HEK293 (cell line): Measurements from ENCODE around the gene AMZ1.
A peak's percentile ranks its signal among the peaks of the same experiment; 100 is the strongest.

Source experiments
- GFI1B ChIP-seq: fragments of 450-650 bp; formaldehyde crosslinking; IDR thresholded peaks from 2 replicates; pipeline ENCODE4 v1.5.1; 2016; ENCODE audit warnings: missing biosample characterization, missing genetic modification characterization
- HOXC10 ChIP-seq: sonication (generic); formaldehyde crosslinking; IDR thresholded peaks from 2 replicates; pipeline ENCODE4 v1.8.1; 2023; ENCODE audit warnings: mild to moderate bottlenecking, missing genetic modification reagents
- PATZ1 ChIP-seq: fragments of 450-650 bp; formaldehyde crosslinking; IDR thresholded peaks from 2 replicates; pipeline ENCODE4 v1.5.1; 2016; ENCODE audit warnings: missing biosample characterization, missing genetic modification characterization
- PRDM1 ChIP-seq: fragments of 450-650 bp; formaldehyde crosslinking; IDR thresholded peaks from 2 replicates; pipeline ENCODE4; 2016; ENCODE audit warnings: missing biosample characterization, missing genetic modification characterization
- WT1 ChIP-seq: fragments of 450-650 bp; formaldehyde crosslinking; IDR thresholded peaks from 2 replicates; pipeline ENCODE4 v1.5.1; 2016; ENCODE audit warnings: missing biosample characterization, missing genetic modification characterization
- ZBTB1 ChIP-seq: fragments of 450-650 bp; formaldehyde crosslinking; IDR thresholded peaks from 2 replicates; pipeline ENCODE4 v1.5.1; 2016; ENCODE audit warnings: missing biosample characterization, missing genetic modification characterization
- ZBTB10 ChIP-seq: fragments of 450-650 bp; formaldehyde crosslinking; IDR thresholded peaks from 2 replicates; pipeline ENCODE4 v1.5.1; 2016; ENCODE audit warnings: missing biosample characterization, missing genetic modification characterization
- ZBTB21 ChIP-seq: fragments of 450-650 bp; formaldehyde crosslinking; IDR thresholded peaks from 2 replicates; pipeline ENCODE4 v1.5.1; 2017; ENCODE audit warnings: missing biosample characterization, missing genetic modification characterization
- ZBTB48 ChIP-seq: fragments of 450-650 bp; formaldehyde crosslinking; IDR thresholded peaks from 2 replicates; pipeline ENCODE4 v1.5.1; 2016; ENCODE audit warnings: missing biosample characterization, missing genetic modification characterization
- ZBTB7A ChIP-seq: fragments of 450-650 bp; formaldehyde crosslinking; IDR thresholded peaks from 2 replicates; pipeline ENCODE4 v1.5.1; 2016; ENCODE audit warnings: low read depth, missing biosample characterization, missing genetic modification characterization
- ZFP41 ChIP-seq: fragments of 450-650 bp; formaldehyde crosslinking; IDR thresholded peaks from 2 replicates; pipeline ENCODE4 v1.5.1; 2016; ENCODE audit warnings: missing biosample characterization, missing genetic modification characterization, borderline replicate concordance
- ZNF138 ChIP-seq: fragments of 450-650 bp; formaldehyde crosslinking; IDR thresholded peaks from 2 replicates; pipeline ENCODE4 v1.5.1; 2016; ENCODE audit warnings: missing biosample characterization, missing genetic modification characterization, borderline replicate concordance
- ZNF148 ChIP-seq: fragments of 450-650 bp; formaldehyde crosslinking; IDR thresholded peaks from 2 replicates; pipeline ENCODE4 v1.5.0; 2017; ENCODE audit warnings: missing biosample characterization, missing genetic modification characterization, borderline replicate concordance
- ZNF202 ChIP-seq: fragments of 450-650 bp; formaldehyde crosslinking; IDR thresholded peaks from 2 replicates; pipeline ENCODE4 v1.5.1; 2016; ENCODE audit warnings: missing biosample characterization, missing genetic modification characterization, borderline replicate concordance
- ZNF239 ChIP-seq: fragments of 450-650 bp; formaldehyde crosslinking; IDR thresholded peaks from 2 replicates; pipeline ENCODE4 v1.5.1; 2016; ENCODE audit warnings: missing biosample characterization, missing genetic modification characterization
- ZNF280C ChIP-seq: fragments of 450-650 bp; formaldehyde crosslinking; IDR thresholded peaks from 2 replicates; pipeline ENCODE4 v1.5.1; 2016; ENCODE audit warnings: missing biosample characterization, missing genetic modification characterization
- ZNF391 ChIP-seq: fragments of 450-650 bp; formaldehyde crosslinking; IDR thresholded peaks from 2 replicates; pipeline ENCODE4 v1.5.1; 2016; ENCODE audit warnings: low read depth, missing biosample characterization, missing genetic modification characterization, borderline replicate concordance
- ZNF433 ChIP-seq: fragments of 450-650 bp; formaldehyde crosslinking; IDR thresholded peaks from 2 replicates; pipeline ENCODE4 v1.5.1; 2016; ENCODE audit warnings: missing biosample characterization, missing genetic modification characterization, low read depth
- ZNF449 ChIP-seq: fragments of 450-650 bp; formaldehyde crosslinking; IDR thresholded peaks from 2 replicates; pipeline ENCODE4 v1.5.1; 2017; ENCODE audit warnings: missing biosample characterization, mild to moderate bottlenecking, missing genetic modification characterization, moderate library complexity
- ZNF488 ChIP-seq: fragments of 450-650 bp; formaldehyde crosslinking; IDR thresholded peaks from 2 replicates; pipeline ENCODE4 v1.5.1; 2016; ENCODE audit warnings: missing biosample characterization, missing genetic modification characterization
- ZNF510 ChIP-seq: fragments of 450-650 bp; formaldehyde crosslinking; IDR thresholded peaks from 2 replicates; pipeline ENCODE4 v1.5.1; 2018; ENCODE audit warnings: mild to moderate bottlenecking, missing genetic modification characterization, missing biosample characterization; ENCODE audit not compliant: insufficient replicate concordance
- ZNF529 ChIP-seq: fragments of 450-650 bp; formaldehyde crosslinking; IDR thresholded peaks from 2 replicates; pipeline ENCODE4 v1.5.1; 2017; ENCODE audit warnings: missing genetic modification characterization, missing biosample characterization; ENCODE audit not compliant: insufficient replicate concordance
- ZNF629 ChIP-seq: fragments of 450-650 bp; formaldehyde crosslinking; IDR thresholded peaks from 2 replicates; pipeline ENCODE4 v1.5.1; 2017; ENCODE audit warnings: missing biosample characterization, missing genetic modification characterization
- ZNF664 ChIP-seq: fragments of 450-650 bp; formaldehyde crosslinking; IDR thresholded peaks from 2 replicates; pipeline ENCODE4 v1.5.1; 2016; ENCODE audit warnings: missing biosample characterization, missing genetic modification characterization
- ZNF670 ChIP-seq: fragments of 450-650 bp; formaldehyde crosslinking; IDR thresholded peaks from 2 replicates; pipeline ENCODE4 v1.5.1; 2016; ENCODE audit warnings: missing biosample characterization, missing genetic modification characterization, low read depth
- ZNF785 ChIP-seq: fragments of 450-650 bp; formaldehyde crosslinking; IDR thresholded peaks from 2 replicates; pipeline ENCODE4 v1.5.1; 2016; ENCODE audit warnings: missing biosample characterization, missing genetic modification characterization

AMZ1 gene

GRCh38 chr7:2758673-2759616, 70.9 kb downstream of the AMZ1 start (continued):
- TF ChIP-seq ZNF449 (tag by site-specific recombination) (no peak), ZNF510 (tag by site-specific recombination) (peak; percentile 69), HOXC10 (no peak), ZNF670 (tag by site-specific recombination) (no peak), ZBTB21 (tag by site-specific recombination) (peak; percentile 46; the same call in 1 of the 2 replicates), ZNF280C (tag by site-specific recombination) (no peak), ZNF664 (tag by site-specific recombination) (peak; percentile 68; the same call in 1 of the 2 replicates), PRDM1 (no peak), ZNF202 (tag by site-specific recombination) (peak; percentile 86; the same call in 1 of the 2 replicates), ZNF239 (tag by site-specific recombination) (no peak), ZBTB48 (tag by site-specific recombination) (no peak), ZNF529 (tag by site-specific recombination) (peak; percentile 33), GFI1B (tag by site-specific recombination) (no peak), ZNF138 (tag by site-specific recombination) (no peak), PATZ1 (tag by site-specific recombination) (no peak), ZFP41 (no peak), ZNF148 (tag by site-specific recombination) (no peak), ZNF629 (tag by site-specific recombination) (peak; percentile 60; the same call in 1 of the 2 replicates), ZNF785 (no peak), ZBTB10 (tag by site-specific recombination) (no peak), ZBTB1 (tag by site-specific recombination) (peak; percentile 71; the same call in 1 of the 2 replicates), ZNF488 (tag by site-specific recombination) (no peak), ZBTB7A (tag by site-specific recombination) (no peak), ZNF391 (tag by site-specific recombination) (no peak), ZNF433 (tag by site-specific recombination) (peak; percentile 85), WT1 (tag by site-specific recombination) (no peak)
